GM21723 (cell line): ENCODE measurements around the gene PITPNC1.
"Not testable (repeated sequence)": the region's sequence is repeated elsewhere in the genome, so short reads cannot be mapped to it uniquely, and the experiment has no call there.

Experiments used
- ATAC-seq: cut with Tn5 transposase; IDR thresholded peaks from one replicate; pipeline ENCODE4 v1.9.1; 2021; ENCODE audit warnings: mild to moderate bottlenecking, moderate library complexity; ENCODE audit not compliant: unreplicated experiment

The PITPNC1 gene

GRCh38 chr17:67393809-67394397 is 16.8 kb downstream of the PITPNC1 start:
- no peak for ATAC-seq

GRCh38 chr17:67399676-67400075 is 22.6 kb downstream of the PITPNC1 start:
- no peak for ATAC-seq

- ATAC-seq, result no peak
Measured at GRCh38 chr17:67400193-67400592, 23.1 kb downstream of the PITPNC1 start.

- no peak for ATAC-seq
Measured at GRCh38 chr17:67401106-67401505, 24.0 kb downstream of the PITPNC1 start.

GRCh38 chr17:67401598-67402504 is 24.8 kb downstream of the PITPNC1 start:
- ATAC-seq, result no peak

- ATAC-seq, result no peak
Measured at GRCh38 chr17:67403065-67403464, 26.0 kb downstream of the PITPNC1 start.

GRCh38 chr17:67403483-67403882 is 26.4 kb downstream of the PITPNC1 start:
- ATAC-seq, result no peak

GRCh38 chr17:67408455-67408830 is 31.4 kb downstream of the PITPNC1 start:
- ATAC-seq, result not testable (repeated sequence)

- no peak for ATAC-seq
Measured at GRCh38 chr17:67411397-67411796, 34.3 kb downstream of the PITPNC1 start.

GRCh38 chr17:67412032-67412431 is 35.0 kb downstream of the PITPNC1 start:
- ATAC-seq, result no peak

GRCh38 chr17:67412941-67413340 is 35.9 kb downstream of the PITPNC1 start:
- ATAC-seq, result no peak

- ATAC-seq, result no peak
Measured at GRCh38 chr17:67413388-67413787, 36.3 kb downstream of the PITPNC1 start.

- ATAC-seq, result no peak
Measured at GRCh38 chr17:67414130-67414529, 37.0 kb downstream of the PITPNC1 start.

GRCh38 chr17:67414559-67414958 is 37.5 kb downstream of the PITPNC1 start:
- ATAC-seq, result no peak

GRCh38 chr17:67415291-67415690 is 38.2 kb downstream of the PITPNC1 start:
- no peak for ATAC-seq

GRCh38 chr17:67417507-67417906 is 40.4 kb downstream of the PITPNC1 start:
- ATAC-seq, result no peak

- no peak for ATAC-seq
Measured at GRCh38 chr17:67420994-67421393, 43.9 kb downstream of the PITPNC1 start.

- ATAC-seq, result no peak
Measured at GRCh38 chr17:67421869-67422273, 44.8 kb downstream of the PITPNC1 start.

- ATAC-seq, result not testable (repeated sequence)
Measured at GRCh38 chr17:67422296-67422695, 45.2 kb downstream of the PITPNC1 start.

GRCh38 chr17:67422897-67423296 is 45.8 kb downstream of the PITPNC1 start:
- no peak for ATAC-seq

GRCh38 chr17:67425571-67426160 is 48.6 kb downstream of the PITPNC1 start:
- ATAC-seq, result no peak

GRCh38 chr17:67427424-67427823 is 50.3 kb downstream of the PITPNC1 start:
- no peak for ATAC-seq
